ENCODE measurements around the gene FPR3.
"Not testable (repeated sequence)": the region's sequence is repeated elsewhere in the genome, so short reads cannot be mapped to it uniquely, and the experiment has no call there.

FPR3 gene, protein sequence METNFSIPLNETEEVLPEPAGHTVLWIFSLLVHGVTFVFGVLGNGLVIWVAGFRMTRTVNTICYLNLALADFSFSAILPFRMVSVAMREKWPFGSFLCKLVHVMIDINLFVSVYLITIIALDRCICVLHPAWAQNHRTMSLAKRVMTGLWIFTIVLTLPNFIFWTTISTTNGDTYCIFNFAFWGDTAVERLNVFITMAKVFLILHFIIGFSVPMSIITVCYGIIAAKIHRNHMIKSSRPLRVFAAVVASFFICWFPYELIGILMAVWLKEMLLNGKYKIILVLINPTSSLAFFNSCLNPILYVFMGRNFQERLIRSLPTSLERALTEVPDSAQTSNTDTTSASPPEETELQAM

DNA sequence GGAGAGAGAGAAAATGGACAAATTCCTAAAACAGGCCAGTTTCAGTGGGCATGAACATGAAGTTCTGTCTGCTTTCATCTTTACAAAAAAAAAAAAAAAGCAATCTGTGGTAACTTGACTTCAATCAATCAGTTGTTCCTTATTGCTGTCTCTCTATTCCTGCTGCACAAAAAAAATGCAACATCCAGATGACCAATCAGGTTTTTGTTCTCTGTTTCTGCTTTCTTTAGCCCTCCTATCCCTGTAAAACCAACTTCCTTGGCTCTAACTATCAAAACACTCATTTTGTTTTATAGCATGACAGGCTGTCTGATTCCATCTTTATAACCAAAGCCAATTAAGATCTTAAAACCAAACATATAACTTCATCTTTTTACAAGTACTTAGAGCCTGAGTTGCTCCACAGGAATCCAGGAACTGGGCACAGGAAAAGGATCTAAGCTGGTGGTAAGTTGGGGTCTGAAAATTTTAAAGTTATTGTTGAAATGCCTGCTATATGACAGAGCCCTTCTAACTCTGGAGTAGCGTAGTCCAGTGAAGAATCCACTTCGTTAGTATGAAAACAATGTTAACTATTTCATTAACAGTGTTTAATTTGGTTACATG, at the start of gene FPR3:
TSS of gene FPR3 (plus strand) at position 273 of the 606 bp plus-strand sequence. CDS start 28,592 bp downstream, outside the sequence.
- DNase-seq = no peak

DNA sequence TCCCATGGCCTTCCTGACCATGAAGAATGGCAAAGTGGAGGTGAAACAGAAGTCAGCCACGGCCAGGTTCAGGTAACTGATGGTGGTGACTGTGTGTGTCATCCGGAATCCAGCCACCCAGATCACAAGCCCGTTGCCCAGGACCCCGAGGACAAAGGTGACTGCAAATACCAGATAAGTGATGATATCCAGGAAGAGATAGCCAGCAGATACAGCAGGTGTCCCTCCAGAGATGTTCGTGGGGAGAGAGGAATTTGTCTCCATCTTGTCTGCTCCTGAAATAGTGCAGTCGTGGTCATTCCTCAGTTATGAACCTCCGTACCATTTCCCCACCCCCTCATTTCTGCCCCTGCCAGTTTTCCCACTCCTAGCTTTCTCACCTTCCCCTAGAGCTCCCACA, 48.2 kb upstream of the FPR3 start:
- DNase-seq = no peak

DNA sequence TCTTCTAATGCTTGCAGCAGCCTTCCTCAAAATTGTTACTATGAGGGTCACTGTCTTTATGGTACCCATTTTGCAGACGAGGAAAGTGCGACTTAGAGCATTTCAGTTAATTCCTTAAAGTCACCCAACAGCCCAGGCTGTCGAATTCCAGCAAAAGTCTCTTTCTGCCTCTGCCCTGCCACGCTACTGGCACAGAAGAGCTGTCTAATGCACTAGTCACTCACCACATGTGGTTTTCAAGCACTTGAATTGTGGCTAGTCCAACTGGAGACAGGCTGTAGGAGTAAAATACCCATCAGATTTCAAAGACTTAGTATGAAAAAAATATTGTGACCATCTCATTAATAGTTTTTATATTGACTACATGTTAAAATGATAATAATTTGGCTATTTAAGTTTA, 45.0 kb upstream of the FPR3 start:
- DNase-seq = no peak

DNA sequence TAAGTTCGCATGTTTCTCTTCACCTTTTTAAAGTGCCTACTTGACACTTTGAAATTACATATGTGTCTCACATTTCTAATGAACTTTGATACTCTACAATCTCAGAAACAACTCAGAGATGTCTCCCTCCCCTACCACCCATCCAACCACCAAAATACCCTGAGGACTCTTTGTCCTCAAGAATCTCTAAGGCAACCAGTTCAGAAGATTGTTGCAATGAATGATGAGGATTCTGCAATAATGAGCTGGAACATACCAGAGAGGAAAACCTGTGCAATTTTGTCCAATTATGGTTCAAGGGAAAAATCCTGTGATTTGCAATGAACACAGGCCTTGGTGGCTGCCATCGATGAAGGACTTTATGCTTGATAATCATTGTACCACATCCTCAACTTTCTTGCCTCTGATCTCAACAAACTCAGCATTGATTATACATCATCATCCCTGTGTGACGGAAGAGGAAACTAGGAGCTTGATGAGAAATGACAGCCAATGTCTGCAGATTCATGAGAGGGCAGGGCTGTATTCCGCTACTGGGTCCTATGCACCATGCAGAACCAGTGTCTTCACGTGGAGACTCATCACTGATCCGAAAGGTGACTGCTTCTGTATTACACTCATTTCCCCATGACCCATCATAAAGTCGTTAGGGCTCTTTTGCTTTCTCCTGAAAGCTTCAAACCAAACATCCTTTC, 44.4 kb upstream of the FPR3 start:
- DNase-seq = no peak

DNA sequence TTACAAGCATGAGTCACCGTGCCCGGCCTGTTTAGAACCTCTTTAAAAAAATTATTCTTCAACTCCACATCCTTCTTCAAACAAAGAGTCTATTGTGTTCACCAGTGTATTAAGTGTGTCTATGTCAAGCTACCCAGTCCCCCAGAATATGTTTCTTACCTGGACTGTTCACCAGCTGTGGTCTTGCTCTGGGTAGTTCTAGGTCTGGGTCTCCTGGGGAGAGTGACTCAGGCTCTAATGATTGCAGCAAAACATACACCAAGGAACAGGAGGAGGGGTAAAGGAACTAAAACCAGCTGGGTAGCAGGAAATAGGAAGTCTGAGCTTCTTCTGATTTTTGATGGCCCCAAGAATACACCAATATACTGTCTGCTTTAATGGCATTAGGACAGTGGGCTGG, 43.3 kb upstream of the FPR3 start, which contains the start of gene FPR1:
TSS of gene FPR1 (minus strand) at position 224 of the 400 bp plus-strand sequence. CDS start 4,884 bp downstream, outside the sequence.
- no peak for DNase-seq

DNA sequence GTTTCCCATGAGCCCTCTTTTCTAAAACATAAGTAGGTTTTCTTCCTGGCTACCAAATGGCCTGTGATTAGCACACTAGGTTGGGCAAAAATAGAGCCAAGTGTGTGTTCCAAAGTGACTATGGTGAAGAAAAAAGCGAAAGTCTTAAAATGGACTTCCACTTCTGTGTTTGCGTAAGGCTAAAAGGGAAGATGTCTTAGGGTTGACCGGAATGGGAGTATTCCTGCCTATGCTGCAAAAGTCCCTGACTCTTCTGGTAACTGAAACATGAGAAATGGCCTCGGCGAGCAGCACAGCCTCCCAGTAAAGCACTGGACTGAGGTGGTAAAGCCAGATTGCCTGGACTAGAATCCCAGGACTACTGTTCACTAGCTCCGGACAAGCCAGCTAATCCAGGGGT, 40.8 kb upstream of the FPR3 start:
- DNase-seq = no peak

DNA sequence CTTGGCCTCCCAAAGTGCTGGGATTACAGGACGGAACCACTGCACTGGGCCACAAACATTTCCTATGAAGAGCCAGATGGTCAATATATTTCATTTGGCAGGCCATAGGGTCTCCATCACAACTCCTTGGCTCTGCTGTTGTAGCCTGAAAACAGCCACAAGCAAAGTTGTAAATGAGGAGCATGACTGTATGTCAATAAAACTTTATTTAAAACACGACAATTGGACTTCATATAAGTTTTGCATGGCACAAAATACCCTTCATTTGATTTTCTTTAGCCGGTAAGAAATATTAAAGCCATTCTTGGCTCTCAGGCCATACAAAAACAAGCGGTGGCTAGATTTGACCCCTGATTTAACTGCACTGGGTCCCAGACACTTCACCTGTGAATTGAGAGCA, 40.2 kb upstream of the FPR3 start:
- DNase-seq = no peak

DNA sequence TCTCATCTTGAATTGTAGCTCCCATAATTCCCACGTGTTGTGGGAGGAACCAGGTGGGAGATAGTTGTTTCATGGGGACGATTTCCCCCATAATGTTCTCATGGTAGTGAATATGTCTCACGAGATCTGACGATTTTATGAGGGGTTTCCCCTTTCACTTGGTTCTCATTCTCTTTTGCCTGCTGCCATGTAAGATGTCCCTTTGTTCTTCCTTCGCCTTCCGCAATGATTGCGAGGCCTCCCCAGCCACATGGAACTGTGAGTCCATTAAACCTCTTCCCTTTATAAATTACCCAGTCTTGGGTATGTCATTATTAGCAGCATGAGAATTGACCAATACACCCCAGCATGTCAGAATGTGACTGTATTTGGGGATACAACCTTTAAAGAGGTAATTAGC, 39.4 kb upstream of the FPR3 start:
- DNase-seq = no peak

DNA sequence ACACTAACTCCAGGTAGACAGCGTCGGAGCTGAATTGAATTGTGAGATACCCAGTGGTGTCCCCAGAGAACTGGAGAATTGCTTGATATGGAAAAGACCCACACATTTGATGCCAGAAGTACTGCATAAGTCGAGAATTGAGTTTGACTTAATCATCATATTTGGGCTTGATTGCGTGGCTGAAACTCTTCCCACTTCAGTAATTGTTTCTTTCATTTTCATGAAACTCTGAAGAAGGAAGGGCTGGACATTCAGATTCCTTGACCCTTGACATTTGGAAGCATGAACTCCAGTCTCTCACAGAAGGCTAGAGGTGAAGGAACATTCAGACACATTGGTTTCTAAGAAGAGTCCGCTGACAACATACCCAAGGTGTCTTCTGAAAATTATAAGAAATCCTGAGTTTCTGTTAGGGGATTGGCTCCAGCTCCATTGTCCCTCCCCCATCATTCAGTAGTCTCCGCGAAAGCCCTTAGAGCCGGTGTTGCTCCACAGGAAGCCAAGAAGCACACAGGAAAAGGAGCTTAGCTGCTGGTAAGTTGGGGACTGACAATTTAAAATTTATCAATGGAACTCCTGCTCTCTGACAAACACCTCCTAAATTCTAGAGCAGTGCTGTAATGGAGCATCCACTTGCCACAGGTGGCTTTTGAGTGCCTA, 34.1 kb upstream of the FPR3 start, which contains the start of gene FPR2:
TSS of gene FPR2 (plus strand) at position 484 of the 660 bp plus-strand sequence. CDS start 7,479 bp downstream, outside the sequence.
- DNase-seq = no peak

DNA sequence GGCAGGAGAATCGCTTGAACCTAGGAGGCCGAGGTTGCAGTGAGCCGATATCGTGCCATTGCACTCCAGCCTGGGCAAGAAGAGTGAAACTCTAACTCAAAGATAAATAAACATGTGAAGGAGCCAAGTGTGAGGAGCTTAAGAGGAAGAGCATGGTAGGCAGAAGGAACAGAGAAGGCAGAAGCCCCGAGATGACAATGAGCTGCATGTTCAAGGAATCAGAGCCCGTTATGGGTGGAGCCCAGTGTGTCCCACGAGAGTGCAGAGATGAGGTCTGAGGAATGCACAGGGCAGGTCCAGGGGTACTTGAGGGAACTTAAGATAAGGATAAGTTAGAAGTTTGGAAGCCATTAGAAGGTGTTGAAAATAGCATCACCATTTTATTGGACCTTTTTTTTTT, 33.3 kb upstream of the FPR3 start:
- no peak for DNase-seq

DNA sequence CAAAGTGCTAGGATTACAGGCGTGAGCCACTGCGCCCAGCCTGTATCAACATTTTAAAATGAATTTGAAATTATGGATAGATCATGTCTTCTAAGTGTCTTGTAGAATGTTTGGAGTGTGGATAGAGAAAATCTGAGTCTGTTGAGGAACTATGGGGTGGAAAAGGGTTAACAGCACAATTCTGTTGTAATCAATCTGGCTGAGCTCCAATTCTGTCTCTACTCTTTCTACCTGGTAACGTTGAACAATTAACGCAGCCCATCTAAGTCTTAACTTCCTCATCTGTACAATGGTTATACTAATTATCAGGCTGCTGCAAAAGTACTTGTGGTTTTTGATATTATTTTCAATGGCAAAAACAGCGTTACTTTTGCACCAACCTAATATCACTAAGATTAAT, 29.9 kb upstream of the FPR3 start:
- DNase-seq = no peak

DNA sequence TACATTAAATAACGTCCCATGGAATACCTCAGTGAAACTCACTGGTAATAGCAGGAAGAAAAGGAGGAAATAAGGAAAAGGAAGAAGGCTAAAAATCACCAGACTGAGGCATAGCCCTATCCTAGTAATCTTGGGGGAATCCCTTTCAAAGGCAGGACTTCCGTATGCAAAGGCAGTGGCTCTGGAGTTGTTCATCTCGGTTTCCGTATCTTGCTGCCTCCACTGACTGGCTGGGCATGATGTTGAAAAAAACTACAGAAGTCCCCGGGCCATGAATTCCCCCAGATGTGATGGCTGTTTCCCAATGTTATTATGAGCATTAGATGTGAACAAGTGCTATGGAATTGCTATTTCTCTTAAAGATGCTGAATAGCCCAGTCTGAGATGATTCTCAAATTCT, 28.5 kb upstream of the FPR3 start:
- DNase-seq = no peak

DNA sequence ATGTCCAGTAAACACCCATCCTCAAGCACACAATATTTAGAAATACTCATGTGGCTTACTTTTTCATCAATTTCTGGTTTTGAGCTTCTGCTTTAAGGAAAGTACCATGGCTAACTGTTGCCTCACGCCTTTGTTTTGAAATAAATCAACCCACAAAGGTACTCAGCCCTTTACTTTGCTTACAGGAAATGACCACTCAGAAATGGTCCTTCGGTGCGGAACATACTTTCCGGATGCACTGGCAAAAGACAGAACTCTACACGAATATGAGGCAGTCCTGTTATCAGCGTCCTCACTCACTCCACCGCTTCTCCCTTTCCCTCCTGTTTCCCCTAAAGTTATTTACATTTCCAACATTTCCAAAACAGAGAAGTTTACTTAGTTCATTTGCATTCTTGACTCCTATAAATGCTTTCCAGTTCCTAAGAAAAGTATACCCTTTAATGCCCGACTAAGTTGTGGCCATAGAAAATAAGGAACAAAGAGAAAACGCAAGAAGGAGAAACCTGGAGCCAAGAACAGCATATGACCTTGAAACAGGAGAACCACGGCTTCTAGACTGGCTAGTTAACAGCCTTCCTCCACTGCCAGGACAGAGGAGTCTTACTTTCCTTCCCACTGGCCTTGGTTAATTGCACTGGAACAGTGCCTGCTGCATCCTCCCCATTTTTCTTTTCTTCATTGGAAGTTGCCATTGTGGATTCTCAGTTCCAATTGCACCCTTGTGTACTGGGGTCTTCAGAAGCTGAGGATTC, 23.4 kb upstream of the FPR3 start:
- no peak for DNase-seq

DNA sequence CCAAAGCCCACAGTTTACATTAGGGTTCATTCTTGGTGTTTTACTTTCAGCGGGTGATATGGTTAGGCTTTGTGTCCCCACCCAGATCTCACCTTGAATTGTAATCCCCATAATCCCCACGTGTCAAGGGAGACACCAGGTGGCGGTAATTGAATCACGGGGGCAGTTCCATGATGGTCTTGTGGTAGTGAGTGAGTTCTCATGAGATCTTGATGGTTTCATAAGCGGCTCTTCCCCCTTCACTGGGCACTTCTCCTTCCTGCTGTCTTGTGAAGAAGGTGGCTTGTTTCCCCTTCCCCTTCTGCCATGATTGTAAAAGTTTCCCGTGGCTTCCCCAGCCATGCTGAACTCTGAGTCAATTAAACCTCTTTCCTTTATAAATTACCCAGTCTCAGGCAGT, 22.0 kb upstream of the FPR3 start:
- no peak for DNase-seq

DNA sequence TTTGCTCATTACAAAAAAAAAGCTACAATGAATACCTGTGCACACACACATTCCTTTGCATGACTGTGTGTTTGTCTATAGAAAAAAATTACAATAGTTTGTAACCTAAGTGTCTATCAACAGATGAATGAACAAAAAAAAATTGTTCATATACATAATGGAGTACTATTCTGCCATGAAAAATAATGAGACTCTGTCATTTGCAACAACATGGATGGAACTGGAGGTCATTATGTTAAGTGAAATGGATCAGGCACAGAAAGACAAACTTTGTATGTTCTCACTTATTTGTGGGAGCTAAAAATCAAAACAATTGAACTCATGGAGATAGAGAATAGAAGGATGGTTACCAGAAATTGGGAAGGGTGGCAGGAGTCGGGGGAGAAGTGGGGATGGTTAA, 18.4 kb upstream of the FPR3 start:
- not testable (repeated sequence) for DNase-seq

DNA sequence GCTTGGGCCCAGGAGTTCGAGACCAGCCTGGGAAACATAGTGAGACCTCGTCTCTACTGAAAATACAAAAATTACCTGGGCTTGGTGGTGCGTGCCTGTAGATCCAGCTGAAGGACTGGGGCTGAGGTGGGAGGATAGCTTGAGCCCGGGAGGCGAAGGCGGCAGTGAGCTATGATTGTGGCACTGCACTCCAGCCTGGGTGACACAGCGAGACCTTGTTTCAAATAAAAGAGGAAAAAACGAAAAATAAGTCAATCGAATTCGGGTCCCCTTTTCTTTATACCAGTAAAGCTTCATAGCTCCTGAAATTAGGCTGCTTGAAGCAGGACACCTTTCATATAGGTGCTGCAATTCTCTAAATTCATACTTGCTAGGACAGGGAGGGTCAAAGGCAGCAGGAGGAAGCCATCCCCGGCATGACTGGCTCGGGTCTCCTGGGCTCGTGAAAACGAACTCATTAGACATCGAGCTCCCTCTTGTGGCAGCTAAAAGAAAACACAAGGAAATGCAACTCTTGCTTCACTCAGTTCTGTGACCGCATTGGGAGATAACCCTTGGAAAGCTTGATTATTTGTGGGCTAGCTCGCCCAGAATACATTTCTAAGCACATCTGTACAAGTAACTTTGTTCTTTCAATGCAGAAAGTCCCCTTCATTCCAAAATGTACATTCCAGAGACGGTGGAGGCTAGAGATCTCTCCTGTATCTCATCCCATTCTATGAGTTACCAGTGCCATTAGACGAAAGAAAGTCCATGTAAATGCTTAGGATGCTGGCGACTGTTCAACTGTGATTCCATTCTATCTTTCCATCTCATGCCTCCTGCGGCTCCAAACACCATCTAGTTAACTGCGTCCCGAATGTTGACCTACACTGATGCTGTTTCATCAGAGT, 17.1 kb upstream of the FPR3 start:
- DNase-seq = peak; percentile 24

DNA sequence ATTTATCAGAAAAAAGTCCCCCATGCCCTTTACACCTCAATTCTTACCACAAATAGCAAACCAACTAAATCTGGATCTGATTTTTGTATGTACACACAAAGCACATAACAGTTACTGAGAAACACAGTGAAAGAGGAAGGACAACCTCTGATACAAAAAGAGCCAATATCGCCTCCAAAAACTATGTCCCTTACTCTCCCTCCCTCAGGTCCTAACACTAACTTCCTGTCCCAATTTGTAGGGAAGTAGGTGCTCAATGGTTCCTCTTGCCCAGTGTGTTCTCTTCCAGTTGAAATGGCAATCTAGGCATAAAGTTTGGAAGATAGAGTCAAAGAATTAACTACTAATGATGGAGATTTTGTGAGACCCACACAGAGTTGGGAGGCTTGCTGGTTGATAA, 15.8 kb upstream of the FPR3 start:
- no peak for DNase-seq

DNA sequence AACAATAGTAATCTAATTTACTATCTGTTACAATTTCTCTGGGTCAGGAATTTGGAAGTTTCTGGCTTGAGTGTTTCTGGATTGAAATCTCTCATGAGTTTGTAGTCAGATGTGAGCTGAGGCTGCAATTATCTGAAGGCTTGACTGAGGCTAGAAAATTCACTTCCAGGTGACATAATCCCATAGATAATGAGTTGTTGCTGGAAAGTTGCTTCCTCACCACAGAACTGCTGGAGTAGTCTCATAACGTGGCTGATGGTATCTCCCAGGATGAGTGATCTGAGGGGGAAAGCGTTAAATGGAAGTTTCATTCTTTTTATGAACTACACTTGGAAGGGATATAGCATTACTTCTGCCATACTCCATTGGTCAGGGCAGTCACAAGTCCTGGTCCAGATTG, 15.3 kb upstream of the FPR3 start:
- no peak for DNase-seq

DNA sequence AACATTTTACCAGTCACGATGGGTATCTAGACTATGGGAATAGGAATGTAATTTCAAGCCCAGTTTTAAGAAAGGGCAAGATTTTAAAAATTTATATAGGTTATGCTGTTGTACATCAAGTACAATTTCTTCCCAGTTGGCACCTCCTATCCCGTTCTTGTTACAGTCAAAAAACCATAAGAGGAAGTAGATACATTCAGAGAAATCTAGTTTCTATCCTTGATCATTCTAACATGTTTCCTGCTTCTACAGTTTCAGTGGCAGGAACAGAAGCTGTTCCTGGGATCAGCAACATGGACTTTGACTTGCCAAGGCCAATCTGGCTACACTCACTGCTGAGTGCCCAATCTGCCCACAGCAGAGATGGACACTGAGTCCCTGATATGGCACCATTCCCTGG, 14.7 kb upstream of the FPR3 start:
- DNase-seq = no peak

DNA sequence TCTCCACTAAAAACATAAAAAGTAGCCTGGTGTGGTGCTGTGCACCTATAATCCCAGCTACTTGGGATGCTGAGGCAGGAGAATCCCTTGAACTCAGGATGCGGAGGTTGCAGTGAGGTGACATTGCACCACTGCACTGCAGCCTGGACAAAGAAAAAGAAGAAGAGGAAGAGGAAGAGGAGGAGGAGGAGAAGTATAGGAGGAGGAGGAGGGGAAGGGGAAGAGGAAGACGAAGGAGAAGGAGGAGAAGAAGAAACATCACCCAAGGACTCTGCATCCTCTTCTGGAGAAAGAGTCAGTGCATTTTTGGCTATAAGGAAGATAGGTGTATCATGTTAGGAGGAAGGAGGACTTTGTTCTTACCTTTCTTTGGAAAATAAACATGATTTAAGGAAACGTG, 13.0 kb upstream of the FPR3 start:
- DNase-seq = no peak

DNA sequence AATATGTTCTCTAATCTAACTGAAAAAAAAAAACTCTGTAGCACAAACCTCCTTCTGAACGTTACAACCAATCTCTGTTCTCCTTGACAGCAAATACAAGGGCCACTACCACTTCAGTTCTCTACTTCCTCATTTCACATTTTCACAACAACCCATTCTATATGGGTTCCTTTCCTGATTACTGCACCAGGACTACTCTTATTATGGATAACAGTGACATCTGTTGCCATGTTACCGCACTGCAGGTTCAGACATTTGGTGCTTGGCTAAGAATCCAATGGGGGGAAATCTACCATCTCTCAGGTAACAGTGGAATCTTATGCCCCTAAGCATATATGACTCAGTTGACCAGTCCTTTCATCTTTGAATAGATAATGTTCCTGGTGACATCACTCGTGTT, 11.6 kb upstream of the FPR3 start:
- no peak for DNase-seq

Measured in stimulated activated CD4-positive, alpha-beta T cell treated with anti-CD3 and anti-CD28 coated beads, Interleukin-12 subunit alpha, Interleukin-12 subunit beta, amount 100 ng/mL, for 4 hours (primary cell).